ENCODE data around the gene RCOR3.
"Not testable (repeated sequence)": the region's sequence is repeated elsewhere in the genome, so short reads cannot be mapped to it uniquely, and the experiment has no call there.

Gene RCOR3

GRCh38 chr1:211340622-211341507, 81.7 kb downstream of the RCOR3 start:
- DNase-seq (ENCODE audit: low spot score): no peak

- DNase-seq (ENCODE audit: low spot score): no peak
These were observed 82.8 kb downstream of the RCOR3 start for GRCh38 chr1:211341999-211342398.

DNA sequence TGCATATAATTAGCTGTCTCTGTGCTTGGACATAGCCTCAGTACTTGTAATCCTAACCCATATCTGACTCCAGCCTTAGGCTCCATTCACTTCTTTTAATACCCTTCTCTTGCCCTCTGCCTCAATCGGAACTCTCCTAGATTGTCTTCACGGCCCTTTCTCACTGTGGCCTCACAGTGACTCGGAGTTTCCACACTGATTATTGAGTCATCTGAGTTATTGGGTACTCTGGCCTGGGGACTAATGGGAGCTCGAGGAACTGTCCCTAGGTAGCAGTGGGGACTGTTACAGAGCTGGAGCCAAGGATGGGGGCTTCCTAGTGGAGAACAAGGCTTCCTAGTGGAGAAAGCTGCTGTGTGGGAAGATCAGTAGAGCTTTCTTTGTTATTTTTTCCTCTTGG, 84.4 kb downstream of the RCOR3 start:
- DNase-seq (ENCODE audit: low spot score): no peak

- no peak for DNase-seq (ENCODE audit: low spot score)
These were observed 85.0 kb downstream of the RCOR3 start for GRCh38 chr1:211344152-211344618.

GRCh38 chr1:211345719-211346118, 86.6 kb downstream of the RCOR3 start:
- no peak for DNase-seq (ENCODE audit: low spot score)

- DNase-seq (ENCODE audit: low spot score): no peak
These were observed 88.1 kb downstream of the RCOR3 start for GRCh38 chr1:211347077-211347844.

DNA sequence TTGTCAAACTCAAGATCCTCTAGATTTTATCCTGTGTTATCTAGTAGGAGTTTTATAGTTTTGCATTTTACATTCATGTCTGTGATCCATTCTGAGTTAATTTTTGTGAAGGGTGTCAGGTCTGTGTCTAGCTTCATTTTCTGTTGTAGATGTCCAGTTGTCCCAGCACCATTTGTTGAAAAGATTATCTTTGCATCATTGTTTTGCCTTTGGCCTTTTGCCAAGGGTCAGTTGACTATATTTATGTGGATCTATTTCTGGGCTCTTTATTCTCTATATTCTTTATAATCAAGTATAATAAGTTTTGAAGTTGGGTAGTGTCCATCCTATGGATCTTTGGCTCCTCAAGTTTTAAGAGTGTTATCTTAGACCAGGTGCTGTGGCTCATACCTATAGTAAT, 89.4 kb downstream of the RCOR3 start:
- no peak for DNase-seq (ENCODE audit: low spot score)

- no peak for DNase-seq (ENCODE audit: low spot score)
These were observed 90.6 kb downstream of the RCOR3 start for GRCh38 chr1:211349741-211350140.

GRCh38 chr1:211352055-211352454, 92.9 kb downstream of the RCOR3 start:
- DNase-seq (ENCODE audit: low spot score): not testable (repeated sequence)

GRCh38 chr1:211352465-211352864, 93.3 kb downstream of the RCOR3 start:
- DNase-seq (ENCODE audit: low spot score): no peak

DNA sequence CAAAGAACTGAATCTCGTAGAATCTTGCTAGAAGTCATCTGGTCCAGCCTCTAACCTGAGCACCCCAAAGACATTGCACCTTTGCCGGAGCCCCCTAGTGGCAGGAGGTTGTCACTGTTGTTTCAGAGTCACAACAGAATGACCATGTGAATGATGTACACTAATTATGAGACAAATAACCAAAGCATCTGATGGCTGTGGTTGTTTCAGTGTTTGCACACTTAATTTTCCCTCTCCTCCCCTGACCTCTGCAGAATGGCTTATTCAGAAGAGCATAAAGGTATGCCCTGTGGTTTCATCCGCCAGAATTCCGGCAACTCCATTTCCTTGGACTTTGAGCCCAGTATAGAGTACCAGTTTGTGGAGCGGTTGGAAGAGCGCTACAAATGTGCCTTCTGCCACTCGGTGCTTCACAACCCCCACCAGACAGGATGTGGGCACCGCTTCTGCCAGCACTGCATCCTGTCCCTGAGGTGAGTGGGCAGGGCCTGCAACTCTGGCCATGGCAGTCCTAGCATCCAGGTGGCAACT, 93.9 kb downstream of the RCOR3 start:
- no peak for DNase-seq (ENCODE audit: low spot score)

DNA sequence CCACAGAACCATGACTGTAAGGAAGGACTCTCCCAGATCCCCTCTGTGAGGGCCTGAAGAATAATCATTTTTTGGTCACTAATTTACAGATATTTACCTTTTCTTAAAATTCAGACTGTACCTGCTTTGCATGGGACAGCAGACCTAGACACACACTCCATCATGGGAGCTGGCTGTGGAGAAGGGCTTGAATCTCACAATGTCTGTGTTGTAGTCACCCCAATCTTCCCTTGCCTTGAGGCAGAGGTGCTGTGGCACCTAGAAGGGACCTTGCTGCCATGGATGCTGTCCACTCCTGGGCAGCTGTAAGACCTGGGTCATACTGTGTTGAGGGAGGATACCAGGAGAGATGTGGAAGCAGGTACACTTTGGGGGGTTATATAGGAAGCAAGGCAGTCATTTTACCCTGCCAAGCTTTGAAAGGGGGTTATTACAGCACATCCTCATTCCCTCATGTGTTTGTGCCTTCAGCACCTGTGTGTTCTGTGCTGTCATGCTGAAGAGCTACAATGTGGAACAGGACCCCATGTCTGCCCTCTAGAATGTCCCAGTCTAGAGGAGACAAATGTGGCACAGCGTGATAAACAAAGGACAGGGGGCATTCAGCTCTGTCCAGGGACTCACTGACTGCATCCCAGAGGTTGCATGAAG, 94.5 kb downstream of the RCOR3 start:
- DNase-seq (ENCODE audit: low spot score): no peak

DNA sequence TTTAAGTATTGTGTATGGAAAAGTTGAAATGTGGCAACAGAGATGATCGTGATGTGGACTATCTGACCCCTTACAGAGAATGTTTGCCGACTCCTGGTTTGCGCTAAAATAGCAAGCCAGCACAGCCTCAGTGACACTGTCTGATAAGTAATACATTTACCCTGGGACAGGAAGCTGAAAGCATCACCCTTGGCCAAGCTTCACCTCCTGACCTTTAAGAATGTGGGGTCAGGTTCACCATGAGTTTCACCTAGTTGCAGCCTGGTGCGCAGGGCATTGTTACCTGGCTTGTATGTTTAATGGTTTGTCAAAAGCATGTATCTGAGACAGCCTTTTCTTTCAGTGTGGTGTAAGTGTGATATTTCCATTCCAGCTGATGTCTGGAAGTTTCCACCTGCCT, 96.7 kb downstream of the RCOR3 start:
- DNase-seq (ENCODE audit: low spot score): no peak

GRCh38 chr1:211356723-211357407, 97.7 kb downstream of the RCOR3 start:
- DNase-seq (ENCODE audit: low spot score): peak; percentile 68

- no peak for DNase-seq (ENCODE audit: low spot score)
These were observed 99.5 kb downstream of the RCOR3 start for GRCh38 chr1:211358685-211359084.

- no peak for DNase-seq (ENCODE audit: low spot score)
These were observed 100.7 kb downstream of the RCOR3 start for GRCh38 chr1:211359876-211360275.

DNA sequence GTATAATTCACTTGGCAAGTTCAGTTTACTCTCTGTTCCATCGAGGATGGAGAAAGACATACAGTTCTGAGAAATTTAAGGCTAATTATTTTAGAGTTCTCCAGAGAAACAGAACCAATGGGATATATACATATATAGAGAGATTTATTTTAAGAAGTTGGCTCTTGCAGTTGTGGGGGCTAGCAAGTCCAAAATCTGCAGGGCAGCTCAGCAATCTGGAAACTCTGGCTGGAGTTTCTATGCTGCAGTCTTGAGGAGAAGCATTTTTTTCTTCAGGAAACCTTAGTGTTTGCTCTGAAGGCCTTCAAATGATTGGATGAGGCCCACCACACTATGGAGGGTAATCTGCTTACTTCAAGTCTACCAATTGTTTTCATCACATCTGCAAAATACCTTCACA, 102.0 kb downstream of the RCOR3 start:
- DNase-seq (ENCODE audit: low spot score): no peak

All from putamen (tissue), 1 donor.